ENCODE data around the gene POLR2L. TPM values are rescaled to one million over a fixed set of nuclear protein-coding genes. Genes with fewer than 3 reads are reported as not detected.

The POLR2L gene
- total and polyA plus RNA-seq, 2 experiments from 2014 or later = 113 to 804 TPM

GRCh38 chr11:803770-804598, 38.3 kb downstream of the POLR2L start:
- peak overlapping the region; percentile 89 for H3K4me2 ChIP-seq (ENCODE audit: unreplicated experiment)
- H3K9me2 ChIP-seq (ENCODE audit: insufficient read depth) = no peaks in the 10 kb centered on the region
- H3K36me3 ChIP-seq (ENCODE audit: low read depth) = no peaks in the 10 kb centered on the region; the same call in 1 of the 2 replicates
- in situ Hi-C loops (cut with MboI) = no loop called here
- peak overlapping the region; percentile 73 for H3K4me3 ChIP-seq
- TF ChIP-seq EZH2phosphoT487 (IDR thresholded peaks at IDR 0.05; ENCODE audit: insufficient read depth, low read depth) (no peak), EZH2 (IDR thresholded peaks at IDR 0.05; ENCODE audit: insufficient read depth, poor library complexity, severe bottlenecking) (no peak)
- no peaks in the 10 kb centered on the region for H4K20me1 ChIP-seq (ENCODE audit: insufficient read depth)
- no peak overlapping the region for H3K27ac ChIP-seq
- DNase-seq = no peak
- H3K9ac ChIP-seq = peak overlapping the region; percentile 80
- 60 to 64% methylated on average over 24 to 26 of the region's 26 CpGs for WGBS, 2 experiments (ENCODE audit: low coverage in 1 of 2, low lambda C conversion rate in 2 of 2, missing lambda C conversion rate in 2 of 2)
- H3K79me2 ChIP-seq (ENCODE audit: insufficient read depth) = peaks cover 23% of the 10 kb centered on the region
- no peak overlapping the region; the same call in 1 of the 2 replicates for H2AFZ ChIP-seq
- H3K4me1 ChIP-seq (ENCODE audit: insufficient read depth) = peaks cover 10% of the 10 kb centered on the region
- H3K9me3 ChIP-seq (ENCODE audit: low read depth) = no peaks in the 10 kb centered on the region
- H3F3A ChIP-seq (ENCODE audit: insufficient read depth) = no peaks in the 10 kb centered on the region
- H3K27me3 ChIP-seq (replicated peaks; ENCODE audit: insufficient read depth) = no peaks in the 10 kb centered on the region

- Histone ChIP-seq H4K20me1 (ENCODE audit: insufficient read depth) (no peaks in the 10 kb centered on the region), H3K36me3 (ENCODE audit: low read depth) (no peaks in the 10 kb centered on the region; the same call in 1 of the 2 replicates), H3K27ac (no peak overlapping the region), H3K4me1 (ENCODE audit: insufficient read depth) (peaks cover 8% of the 10 kb centered on the region), H3K27me3 (replicated peaks; ENCODE audit: insufficient read depth) (no peaks in the 10 kb centered on the region), H3F3A (ENCODE audit: insufficient read depth) (no peaks in the 10 kb centered on the region), H3K9me3 (ENCODE audit: low read depth) (no peaks in the 10 kb centered on the region), H3K9me2 (ENCODE audit: insufficient read depth) (no peaks in the 10 kb centered on the region), H3K9ac (no peak overlapping the region), H3K4me2 (ENCODE audit: unreplicated experiment) (no peak overlapping the region), H3K4me3 (no peak overlapping the region), H3K79me2 (ENCODE audit: insufficient read depth) (peaks cover 18% of the 10 kb centered on the region), H2AFZ (no peak overlapping the region)
- DNase-seq = no peak
- in situ Hi-C loops (cut with MboI) = no loop called here
- 89 to 93% methylated on average over 5 to 8 of the region's 8 CpGs for WGBS, 2 experiments (ENCODE audit: low coverage in 1 of 2, low lambda C conversion rate in 2 of 2, missing lambda C conversion rate in 2 of 2)
- TF ChIP-seq EZH2phosphoT487 (IDR thresholded peaks at IDR 0.05; ENCODE audit: insufficient read depth, low read depth) (no peak), EZH2 (IDR thresholded peaks at IDR 0.05; ENCODE audit: insufficient read depth, poor library complexity, severe bottlenecking) (no peak)
These were observed 38.9 kb downstream of the POLR2L start for GRCh38 chr11:803467-803742.

- H3K4me1 ChIP-seq (ENCODE audit: insufficient read depth) = peaks cover 3% of the 10 kb centered on the region
- H3K4me2 ChIP-seq (ENCODE audit: unreplicated experiment) = no peak overlapping the region
- H3K9ac ChIP-seq = no peak overlapping the region
- 88% methylated on average over 28 of the region's 28 CpGs for WGBS, 2 experiments (ENCODE audit: low coverage in 1 of 2, low lambda C conversion rate in 2 of 2, missing lambda C conversion rate in 2 of 2)
- no peak overlapping the region for H3K4me3 ChIP-seq
- peaks cover 13% of the 10 kb centered on the region for H3K79me2 ChIP-seq (ENCODE audit: insufficient read depth)
- H4K20me1 ChIP-seq (ENCODE audit: insufficient read depth) = no peaks in the 10 kb centered on the region
- no peak overlapping the region for H3K27ac ChIP-seq
- DNase-seq = no peak
- no peaks in the 10 kb centered on the region for H3K27me3 ChIP-seq (replicated peaks; ENCODE audit: insufficient read depth)
- no peaks in the 10 kb centered on the region for H3K9me3 ChIP-seq (ENCODE audit: low read depth)
- H2AFZ ChIP-seq = no peak overlapping the region
- H3K36me3 ChIP-seq (ENCODE audit: low read depth) = no peaks in the 10 kb centered on the region; the same call in 1 of the 2 replicates
- H3F3A ChIP-seq (ENCODE audit: insufficient read depth) = no peaks in the 10 kb centered on the region
- in situ Hi-C loops (cut with MboI) = no loop called here
- no peaks in the 10 kb centered on the region for H3K9me2 ChIP-seq (ENCODE audit: insufficient read depth)
- no peak for TF ChIP-seq EZH2phosphoT487 (IDR thresholded peaks at IDR 0.05; ENCODE audit: insufficient read depth, low read depth)
- no peak for TF ChIP-seq EZH2 (IDR thresholded peaks at IDR 0.05; ENCODE audit: insufficient read depth, poor library complexity, severe bottlenecking)
These were observed 39.4 kb downstream of the POLR2L start for GRCh38 chr11:802693-803466.

- TF ChIP-seq EZH2 (IDR thresholded peaks at IDR 0.05; ENCODE audit: insufficient read depth, poor library complexity, severe bottlenecking) (no peak), EZH2phosphoT487 (IDR thresholded peaks at IDR 0.05; ENCODE audit: insufficient read depth, low read depth) (no peak)
- Histone ChIP-seq H3K9me3 (ENCODE audit: low read depth) (no peaks in the 10 kb centered on the region), H3K27ac (no peak overlapping the region), H3K36me3 (ENCODE audit: low read depth) (no peaks in the 10 kb centered on the region; the same call in 1 of the 2 replicates), H3K79me2 (ENCODE audit: insufficient read depth) (peaks cover 5% of the 10 kb centered on the region; the same call in 1 of the 2 replicates), H3K4me2 (ENCODE audit: unreplicated experiment) (no peak overlapping the region), H3K9me2 (ENCODE audit: insufficient read depth) (no peaks in the 10 kb centered on the region), H2AFZ (no peak overlapping the region), H3F3A (ENCODE audit: insufficient read depth) (no peaks in the 10 kb centered on the region), H3K27me3 (replicated peaks; ENCODE audit: insufficient read depth) (no peaks in the 10 kb centered on the region), H3K9ac (no peak overlapping the region), H4K20me1 (ENCODE audit: insufficient read depth) (no peaks in the 10 kb centered on the region), H3K4me3 (no peak overlapping the region), H3K4me1 (ENCODE audit: insufficient read depth) (no peaks in the 10 kb centered on the region)
- in situ Hi-C loops (cut with MboI) = no loop called here
- 96% methylated on average over 19 to 20 of the region's 21 CpGs for WGBS, 2 experiments (ENCODE audit: low coverage in 1 of 2, low lambda C conversion rate in 2 of 2, missing lambda C conversion rate in 2 of 2)
- DNase-seq = no peak
These were observed 40.2 kb downstream of the POLR2L start for GRCh38 chr11:802018-802617.

Data from GM23248 (cell line).